ENCODE data around the gene NPM1. TPM values are rescaled to one million over a fixed set of nuclear protein-coding genes. Genes with fewer than 3 reads are reported as not detected.
"Not testable (repeated sequence)": the region's sequence is repeated elsewhere in the genome, so short reads cannot be mapped to it uniquely, and the experiment has no call there.

NPM1 gene
- total RNA-seq, 1 donor = 1,271 TPM

DNA sequence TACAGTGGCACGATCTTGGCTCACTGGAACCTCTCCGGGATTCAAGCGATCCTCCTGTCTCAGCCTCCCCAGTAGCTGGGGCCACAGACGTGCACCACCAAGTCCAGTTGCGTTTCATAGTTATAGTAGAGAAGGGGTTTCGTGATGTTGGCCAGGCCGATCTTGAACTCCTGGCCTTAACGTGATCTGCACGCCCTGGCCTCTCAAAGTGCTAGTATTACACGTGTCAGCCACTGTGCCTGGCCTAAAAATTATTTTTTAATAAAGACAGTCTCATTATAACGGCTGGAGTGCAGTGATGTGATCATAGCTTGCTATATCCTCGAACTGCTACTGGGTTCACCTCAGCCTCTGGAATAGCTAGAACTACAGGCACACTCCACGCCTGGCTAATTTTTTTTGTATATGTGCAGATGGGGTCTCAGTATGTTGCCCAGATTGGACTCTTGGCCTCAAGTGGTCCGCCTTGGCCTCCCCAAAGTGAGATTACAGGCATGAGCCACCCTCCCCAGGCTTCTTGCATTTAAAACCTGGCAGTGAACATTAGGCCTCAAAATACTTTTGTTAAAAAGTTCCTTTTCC is 4.4 kb downstream of the NPM1 start:
- no peak for DNase-seq (ENCODE audit: insufficient read length, low spot score, missing footprints)
- no peak overlapping the region for H3K27ac ChIP-seq (ENCODE audit: low read depth, low read length)
- H3K4me1 ChIP-seq (ENCODE audit: insufficient read depth, low read length) = peaks cover 21% of the 10 kb centered on the region
- no peaks in the 10 kb centered on the region for H3K9me3 ChIP-seq (ENCODE audit: low read depth, low read length)
- peaks cover 79% of the 10 kb centered on the region for H3K36me3 ChIP-seq (ENCODE audit: insufficient read depth, low read length)
- H2AFZ ChIP-seq (ENCODE audit: low read length) = no peak overlapping the region
- no peak overlapping the region for H3K4me2 ChIP-seq (ENCODE audit: insufficient read depth, low read length)
- TF ChIP-seq, protein P1, sequence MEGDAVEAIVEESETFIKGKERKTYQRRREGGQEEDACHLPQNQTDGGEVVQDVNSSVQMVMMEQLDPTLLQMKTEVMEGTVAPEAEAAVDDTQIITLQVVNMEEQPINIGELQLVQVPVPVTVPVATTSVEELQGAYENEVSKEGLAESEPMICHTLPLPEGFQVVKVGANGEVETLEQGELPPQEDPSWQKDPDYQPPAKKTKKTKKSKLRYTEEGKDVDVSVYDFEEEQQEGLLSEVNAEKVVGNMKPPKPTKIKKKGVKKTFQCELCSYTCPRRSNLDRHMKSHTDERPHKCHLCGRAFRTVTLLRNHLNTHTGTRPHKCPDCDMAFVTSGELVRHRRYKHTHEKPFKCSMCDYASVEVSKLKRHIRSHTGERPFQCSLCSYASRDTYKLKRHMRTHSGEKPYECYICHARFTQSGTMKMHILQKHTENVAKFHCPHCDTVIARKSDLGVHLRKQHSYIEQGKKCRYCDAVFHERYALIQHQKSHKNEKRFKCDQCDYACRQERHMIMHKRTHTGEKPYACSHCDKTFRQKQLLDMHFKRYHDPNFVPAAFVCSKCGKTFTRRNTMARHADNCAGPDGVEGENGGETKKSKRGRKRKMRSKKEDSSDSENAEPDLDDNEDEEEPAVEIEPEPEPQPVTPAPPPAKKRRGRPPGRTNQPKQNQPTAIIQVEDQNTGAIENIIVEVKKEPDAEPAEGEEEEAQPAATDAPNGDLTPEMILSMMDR (IDR thresholded peaks at IDR 0.05; ENCODE audit: extremely low read depth, low read depth, low read length) = no peak
- H4K20me1 ChIP-seq (ENCODE audit: insufficient read depth, low read length) = peaks cover 89% of the 10 kb centered on the region
- H3K79me2 ChIP-seq (ENCODE audit: insufficient read depth, low read length) = peaks cover 94% of the 10 kb centered on the region
- no peak overlapping the region for H3K4me3 ChIP-seq (ENCODE audit: insufficient read depth, low read length)
- no peaks in the 10 kb centered on the region for H3K27me3 ChIP-seq (ENCODE audit: insufficient read depth, low read length)

DNA sequence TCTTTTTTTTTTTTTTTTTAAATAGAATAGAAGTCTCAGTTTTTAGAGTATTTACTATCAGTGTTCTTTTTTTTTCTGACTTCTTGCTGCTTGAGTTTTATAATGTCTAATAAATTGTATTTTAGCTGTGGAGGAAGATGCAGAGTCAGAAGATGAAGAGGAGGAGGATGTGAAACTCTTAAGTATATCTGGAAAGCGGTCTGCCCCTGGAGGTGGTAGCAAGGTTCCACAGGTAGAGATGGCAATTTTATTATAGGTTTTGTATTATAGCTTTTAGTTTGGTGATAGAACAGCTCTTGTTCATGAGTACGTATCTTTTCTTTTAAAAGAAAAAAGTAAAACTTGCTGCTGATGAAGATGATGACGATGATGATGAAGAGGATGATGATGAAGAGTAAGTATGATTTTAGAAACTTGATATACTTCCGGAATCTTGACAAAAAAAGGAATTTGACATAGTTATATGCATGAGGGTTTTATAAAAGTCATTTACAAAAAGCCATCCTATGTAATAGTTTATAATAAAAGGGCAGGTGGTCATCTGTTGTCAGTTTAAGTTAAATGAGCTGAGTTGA is 5.0 kb downstream of the NPM1 start:
- Histone ChIP-seq H3K27me3 (ENCODE audit: insufficient read depth, low read length) (no peaks in the 10 kb centered on the region), H3K27ac (ENCODE audit: low read depth, low read length) (no peak overlapping the region), H4K20me1 (ENCODE audit: insufficient read depth, low read length) (peaks cover 95% of the 10 kb centered on the region), H3K4me2 (ENCODE audit: insufficient read depth, low read length) (no peak overlapping the region), H3K36me3 (ENCODE audit: insufficient read depth, low read length) (peaks cover 85% of the 10 kb centered on the region), H3K4me1 (ENCODE audit: insufficient read depth, low read length) (peaks cover 21% of the 10 kb centered on the region), H3K79me2 (ENCODE audit: insufficient read depth, low read length) (peaks cover 100% of the 10 kb centered on the region), H2AFZ (ENCODE audit: low read length) (no peak overlapping the region), H3K9me3 (ENCODE audit: low read depth, low read length) (no peaks in the 10 kb centered on the region), H3K4me3 (ENCODE audit: insufficient read depth, low read length) (no peak overlapping the region)
- no peak for DNase-seq (ENCODE audit: insufficient read length, low spot score, missing footprints)
- TF ChIP-seq, protein P1 (IDR thresholded peaks at IDR 0.05; ENCODE audit: extremely low read depth, low read depth, low read length) = no peak

DNA sequence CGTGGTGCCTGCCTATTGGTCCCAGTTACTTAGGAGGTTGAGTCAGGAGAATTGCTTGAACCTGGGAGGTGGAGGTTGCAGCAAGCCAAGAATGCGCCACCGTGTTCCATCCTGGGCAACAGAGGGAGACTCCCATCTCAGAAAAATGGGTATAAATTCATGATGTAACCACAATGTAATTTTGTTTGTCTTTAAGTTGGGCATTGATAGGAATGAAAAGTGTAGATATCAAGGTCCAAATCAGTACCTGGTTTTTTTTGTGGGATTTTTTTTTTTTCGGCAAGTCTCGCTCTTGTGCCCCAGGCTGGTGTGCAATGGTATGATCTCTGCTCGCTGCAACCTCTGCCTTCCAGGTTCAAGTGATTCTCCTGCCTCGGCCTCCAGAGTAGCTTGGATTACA is 7.4 kb downstream of the NPM1 start:
- no peak overlapping the region for H3K4me2 ChIP-seq (ENCODE audit: insufficient read depth, low read length)

DNA sequence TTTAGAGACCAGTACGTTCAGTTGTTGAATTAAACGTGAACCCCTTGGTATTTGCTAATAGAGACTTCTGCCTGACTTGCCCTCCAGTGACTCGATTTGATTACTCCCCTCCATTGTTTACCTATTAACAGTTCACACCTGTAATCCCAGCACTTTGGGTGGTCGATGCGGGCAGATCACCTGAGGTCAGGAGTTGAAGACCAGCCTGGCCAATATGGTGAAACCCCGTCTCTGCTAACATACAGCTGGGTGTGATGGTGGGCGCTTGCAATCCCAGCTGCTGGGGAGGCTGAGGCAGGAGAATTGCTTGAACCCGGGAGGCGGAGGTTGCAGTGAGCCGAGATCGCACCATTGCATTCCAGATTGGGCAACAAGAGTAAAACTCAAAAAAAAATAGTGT is 8.9 kb downstream of the NPM1 start:
- H2AFZ ChIP-seq (ENCODE audit: low read length); H3K4me2 ChIP-seq (ENCODE audit: insufficient read depth, low read length); H3K4me1 ChIP-seq (ENCODE audit: insufficient read depth, low read length); H3K27me3 ChIP-seq (ENCODE audit: insufficient read depth, low read length); DNase-seq (ENCODE audit: insufficient read length, low spot score, missing footprints); H3K9me3 ChIP-seq (ENCODE audit: low read depth, low read length); H3K27ac ChIP-seq (ENCODE audit: low read depth, low read length); H3K4me3 ChIP-seq (ENCODE audit: insufficient read depth, low read length): not testable (repeated sequence)
- H3K79me2 ChIP-seq (ENCODE audit: insufficient read depth, low read length) = peaks cover 100% of the 10 kb centered on the region
- H3K36me3 ChIP-seq (ENCODE audit: insufficient read depth, low read length) = peaks cover 98% of the 10 kb centered on the region
- H4K20me1 ChIP-seq (ENCODE audit: insufficient read depth, low read length) = peaks cover 88% of the 10 kb centered on the region

More for the DNA sequence above, 7.4 kb downstream of the NPM1 start:
- peaks cover 97% of the 10 kb centered on the region for H3K36me3 ChIP-seq (ENCODE audit: insufficient read depth, low read length)
- H3K27ac ChIP-seq (ENCODE audit: low read depth, low read length) = no peak overlapping the region
- H3K4me1 ChIP-seq (ENCODE audit: insufficient read depth, low read length) = peaks cover 15% of the 10 kb centered on the region
- no peaks in the 10 kb centered on the region for H3K27me3 ChIP-seq (ENCODE audit: insufficient read depth, low read length)
- TF ChIP-seq, protein P1 (IDR thresholded peaks at IDR 0.05; ENCODE audit: extremely low read depth, low read depth, low read length) = no peak
- no peaks in the 10 kb centered on the region for H3K9me3 ChIP-seq (ENCODE audit: low read depth, low read length)
- H3K4me3 ChIP-seq (ENCODE audit: insufficient read depth, low read length) = no peak overlapping the region
- no peak overlapping the region for H2AFZ ChIP-seq (ENCODE audit: low read length)
- no peak for DNase-seq (ENCODE audit: insufficient read length, low spot score, missing footprints)
- peaks cover 100% of the 10 kb centered on the region for H3K79me2 ChIP-seq (ENCODE audit: insufficient read depth, low read length)
- peaks cover 95% of the 10 kb centered on the region for H4K20me1 ChIP-seq (ENCODE audit: insufficient read depth, low read length)
